H9 (cell line): ENCODE results near the gene MS4A6E. TPM values are rescaled to one million over a fixed set of nuclear protein-coding genes. Genes with fewer than 3 reads are reported as not detected.

Experiments
- DNase-seq: peaks from one replicate; pipeline ENCODE4 v3.0.0-alpha.2; 2017
- H2AFZ ChIP-seq: one replicate; pipeline ENCODE4 v1.6.1; 2013; ENCODE audit warnings: mild to moderate bottlenecking, low read length, control low read depth, moderate library complexity
- H2AK5ac ChIP-seq: 2 replicates; pipeline ENCODE4 v1.6.1; 2013; ENCODE audit warnings: low read length, control low read depth, mixed read lengths; ENCODE audit not compliant: insufficient read length
- H2BK120ac ChIP-seq: one replicate; pipeline ENCODE4 v1.6.1; 2013; ENCODE audit warnings: low read depth, mild to moderate bottlenecking, low read length, control low read depth, inconsistent platforms; ENCODE audit not compliant: poor library complexity, severe bottlenecking
- H2BK12ac ChIP-seq: 2 replicates; pipeline ENCODE4 v1.6.1; 2013; ENCODE audit warnings: low read length, control low read depth, mixed read lengths, low read depth; ENCODE audit not compliant: insufficient read length
- H2BK15ac ChIP-seq: 2 replicates; pipeline ENCODE4 v1.6.1; 2013; ENCODE audit warnings: low read depth, low read length, control low read depth
- H2BK20ac ChIP-seq: one replicate; pipeline ENCODE4 v1.6.1; 2013; ENCODE audit warnings: low read depth, mild to moderate bottlenecking, low read length, control low read depth, inconsistent platforms; ENCODE audit not compliant: poor library complexity, severe bottlenecking
- H2BK5ac ChIP-seq: 2 replicates; pipeline ENCODE4 v1.6.1; 2013; ENCODE audit warnings: low read length, control low read depth, mixed read lengths; ENCODE audit not compliant: insufficient read length
- H3K14ac ChIP-seq: 2 replicates; pipeline ENCODE4 v1.6.1; 2013; ENCODE audit warnings: low read length, control low read depth; ENCODE audit not compliant: insufficient read depth
- H3K18ac ChIP-seq: 2 replicates; pipeline ENCODE4 v1.6.1; 2013; ENCODE audit warnings: low read depth, mild to moderate bottlenecking, mixed read lengths, low read length, control low read depth; ENCODE audit not compliant: insufficient read length
- H3K23ac ChIP-seq: 2 replicates; pipeline ENCODE4 v1.6.1; 2013; ENCODE audit warnings: low read length, control low read depth, mixed read lengths, low read depth; ENCODE audit not compliant: insufficient read length
- H3K23me2 ChIP-seq: 2 replicates; pipeline ENCODE4 v1.6.1; 2013; ENCODE audit warnings: low read depth, mild to moderate bottlenecking, mixed read lengths, low read length, control low read depth; ENCODE audit not compliant: insufficient read length, poor library complexity, severe bottlenecking
- H3K27ac ChIP-seq: 2 replicates; pipeline ENCODE4 v1.5.1; 2013; ENCODE audit warnings: low read length, control low read depth, mixed read lengths, low read depth; ENCODE audit not compliant: insufficient read length
- H3K27me3 ChIP-seq: 2 replicates; pipeline ENCODE4 v1.6.1; 2013; ENCODE audit warnings: low read length, control low read depth, inconsistent platforms; ENCODE audit not compliant: insufficient read depth
- H3K4ac ChIP-seq: 2 replicates; pipeline ENCODE4 v1.6.1; 2013; ENCODE audit warnings: low read depth, mild to moderate bottlenecking, control low read depth, inconsistent platforms, low read length, moderate library complexity
- H3K4me1 ChIP-seq: 2 replicates; pipeline ENCODE4 v1.6.1; 2013; ENCODE audit warnings: low read length, control low read depth, inconsistent platforms; ENCODE audit not compliant: insufficient read depth
- H3K4me2 ChIP-seq: 2 replicates; pipeline ENCODE4 v1.6.1; 2013; ENCODE audit warnings: low read length, control low read depth, mixed read lengths; ENCODE audit not compliant: insufficient read length, insufficient read depth
- H3K56ac ChIP-seq: 2 replicates; pipeline ENCODE4 v1.6.1; 2013; ENCODE audit warnings: low read depth, mild to moderate bottlenecking, mixed read lengths, low read length, control low read depth; ENCODE audit not compliant: insufficient read length
- H3K79me1 ChIP-seq: 2 replicates; pipeline ENCODE4 v1.6.1; 2013; ENCODE audit warnings: low read depth, mild to moderate bottlenecking, moderate library complexity, low read length, control low read depth, inconsistent platforms; ENCODE audit not compliant: insufficient read depth, poor library complexity, severe bottlenecking
- H3K79me2 ChIP-seq: 2 replicates; pipeline ENCODE4 v1.6.1; 2013; ENCODE audit warnings: low read length, control low read depth, inconsistent platforms; ENCODE audit not compliant: insufficient read depth
- H3K9ac ChIP-seq: 2 replicates; pipeline ENCODE4 v1.6.1; 2013; ENCODE audit warnings: low read length, control low read depth, mixed read lengths; ENCODE audit not compliant: insufficient read length; ENCODE audit errors: extremely low read depth
- H3K9me3 ChIP-seq: one replicate; pipeline ENCODE4 v1.6.1; 2013; ENCODE audit warnings: low read depth, low read length, inconsistent platforms; ENCODE audit not compliant: control insufficient read depth
- H3T11ph ChIP-seq: one replicate; pipeline ENCODE4 v1.6.1; 2013; ENCODE audit warnings: mild to moderate bottlenecking, low read length, control low read depth, inconsistent platforms
- H4K20me1 ChIP-seq: one replicate; pipeline ENCODE4 v1.6.1; 2013; ENCODE audit not compliant: control insufficient read depth, insufficient read length, insufficient read depth
- H4K5ac ChIP-seq: 2 replicates; pipeline ENCODE4 v1.6.1; 2013; ENCODE audit warnings: low read depth, mild to moderate bottlenecking, mixed read lengths, low read length, control low read depth; ENCODE audit not compliant: insufficient read length
- H4K8ac ChIP-seq: replicated peaks from 2 replicates; pipeline ENCODE4 v1.6.1; 2013; ENCODE audit warnings: low read length, control low read depth, mixed read lengths, low read depth; ENCODE audit not compliant: insufficient read length
- H4K91ac ChIP-seq: 2 replicates; pipeline ENCODE4 v1.6.1; 2013; ENCODE audit warnings: low read depth, mild to moderate bottlenecking, moderate library complexity, mixed read lengths, low read length, control low read depth; ENCODE audit not compliant: insufficient read length
- H3K27ac Mint-ChIP-seq, 3 experiments: 2 replicates in 2 of 3; 3 replicates in 1 of 3; pipeline ENCODE4 v1.8.0; 2020 to 2021; ENCODE audit warnings: mixed read lengths in 3 of 3, mild to moderate bottlenecking in 1 of 3, moderate library complexity in 1 of 3
- H3K27me3 Mint-ChIP-seq: 2 replicates; pipeline ENCODE4 v1.8.0; 2021; ENCODE audit warnings: low read depth, mild to moderate bottlenecking, moderate library complexity, mixed read lengths
- H3K36me3 Mint-ChIP-seq, 3 experiments: 2 replicates in 2 of 3; 3 replicates in 1 of 3; pipeline ENCODE4 v1.8.0; 2020 to 2021; ENCODE audit warnings: low read depth in 3 of 3, mixed read lengths in 3 of 3; ENCODE audit not compliant: insufficient read depth in 1 of 3
- H3K4me1 Mint-ChIP-seq, 2 experiments: 2 replicates each; pipeline ENCODE4 v1.8.0; 2020; ENCODE audit warnings: mixed read lengths in 2 of 2
- H3K4me3 Mint-ChIP-seq, 2 experiments: 2 replicates in 1 of 2; 3 replicates in 1 of 2; pipeline ENCODE4 v1.8.0; 2020 to 2021; ENCODE audit warnings: mild to moderate bottlenecking in 2 of 2, mixed read lengths in 2 of 2, moderate library complexity in 1 of 2
- H3K9me3 Mint-ChIP-seq, 2 experiments: 2 replicates in 1 of 2; 3 replicates in 1 of 2; pipeline ENCODE4 v1.8.0; 2020; ENCODE audit warnings: mild to moderate bottlenecking in 2 of 2, mixed read lengths in 2 of 2, moderate library complexity in 1 of 2
- CTCF ChIP-seq: fragments of 200-600 bp; sonication (generic); conservative IDR thresholded peaks from 3 replicates; pipeline ENCODE4 v1.8.0; 2021; ENCODE audit warnings: antibody characterized with exemption, mild to moderate bottlenecking
- WGBS: extraction: QIAGEN DNeasy Blood & Tissue Kit; methylation state at CpG from one replicate; pipeline ENCODE4 v1.1.7; 2013; ENCODE audit warnings: missing lambda C conversion rate, low lambda C conversion rate, mixed read lengths; ENCODE audit not compliant: insufficient read length; ENCODE audit errors: extremely low coverage; 5-methylcytosine and 5-hydroxymethylcytosine counted together
- total RNA-seq: library from RNA; stranded (reverse); gene quantifications from 2 replicates; pipeline ENCODE4 v1.2.1, GENCODE V29; 2021

MS4A6E gene
- total RNA-seq, 1 experiment from 2014 or later = not detected

GRCh38 chr11:60371854-60372253 is 44.8 kb downstream of the MS4A6E start:
- no peaks in the 10 kb centered on the region for H3K79me1 ChIP-seq
- H3K4me3 Mint-ChIP-seq = no peak overlapping the region
- H2BK12ac ChIP-seq = no peak overlapping the region
- H4K5ac ChIP-seq = no peak overlapping the region
- no peak overlapping the region for H3K4ac ChIP-seq
- no peak overlapping the region for H3K14ac ChIP-seq
- H3K9me3 Mint-ChIP-seq = peaks cover 4 to 6% of the 10 kb centered on the region in 2 experiments; a peak in 4 of 5 replicates
- H4K91ac ChIP-seq = no peak overlapping the region
- no peaks in the 10 kb centered on the region for H3K9me3 ChIP-seq
- H2BK20ac ChIP-seq = no peak overlapping the region
- no peak overlapping the region for H3K9ac ChIP-seq
- H3K56ac ChIP-seq = no peak overlapping the region
- H3K27me3 ChIP-seq = no peaks in the 10 kb centered on the region
- no peak overlapping the region for H2AFZ ChIP-seq
- H2BK15ac ChIP-seq = no peak overlapping the region
- WGBS = no CpG with 5 or more reads among the region's 1 CpG
- H3K27ac ChIP-seq = no peak overlapping the region
- H3K36me3 Mint-ChIP-seq = peaks cover 2 to 18% (median 8%) of the 10 kb centered on the region in 3 experiments; a peak in 4 of 7 replicates
- no peak overlapping the region for H3K27ac Mint-ChIP-seq
- no peak overlapping the region for H2BK120ac ChIP-seq
- H3K4me1 Mint-ChIP-seq = peaks cover 17 to 34% of the 10 kb centered on the region in 2 experiments
- H2BK5ac ChIP-seq = no peak overlapping the region
- no peaks in the 10 kb centered on the region for H3K4me1 ChIP-seq
- H4K8ac ChIP-seq = no peak overlapping the region
- no peak overlapping the region for H3K18ac ChIP-seq
- H4K20me1 ChIP-seq = no peaks in the 10 kb centered on the region
- H3K27me3 Mint-ChIP-seq = no peaks in the 10 kb centered on the region; the same call in 1 of the 2 replicates
- no peak overlapping the region for H3T11ph ChIP-seq
- no peak overlapping the region for H3K23ac ChIP-seq
- TF ChIP-seq CTCF = no peak
- H2AK5ac ChIP-seq = no peak overlapping the region
- DNase-seq = no peak
- H3K79me2 ChIP-seq = no peaks in the 10 kb centered on the region
- H3K23me2 ChIP-seq = no peaks in the 10 kb centered on the region
- no peak overlapping the region for H3K4me2 ChIP-seq
